HepG2 (cell line): Measurements from ENCODE around the gene ITCH. TPM values are rescaled to one million over a fixed set of nuclear protein-coding genes. Genes with fewer than 3 reads are reported as not detected.

Experiments
- CCAR2 ChIP-seq: fragments of 200-400 bp; formaldehyde crosslinking; optimal IDR thresholded peaks from 2 replicates; pipeline ENCODE3; 2018; ENCODE audit warnings: low read depth, mild to moderate bottlenecking, low read length, moderate library complexity
- CENPX ChIP-seq: sonication (generic); formaldehyde crosslinking; IDR thresholded peaks from 2 replicates; pipeline ENCODE4 v1.9.0; 2021; ENCODE audit warnings: mild to moderate bottlenecking, missing genetic modification reagents, moderate library complexity
- FLYWCH1 ChIP-seq: sonication (generic); formaldehyde crosslinking; IDR thresholded peaks from 2 replicates; pipeline ENCODE4 v1.8.1; 2023; ENCODE audit warnings: mild to moderate bottlenecking, missing genetic modification reagents
- IKZF5 ChIP-seq: IDR thresholded peaks from 2 replicates; pipeline ENCODE4 v1.6.1; 2018; ENCODE audit warnings: missing genetic modification reagents, mild to moderate bottlenecking, missing compliant biosample characterization
- MAZ ChIP-seq, 2 experiments: sonication (generic) in 1 of 2; formaldehyde crosslinking in 1 of 2; IDR thresholded peaks; 2 replicates each; pipeline versions ENCODE4 v1.5.0 to v1.6.1; 2012 to 2020; ENCODE audit warnings: low read depth in 2 of 2, mild to moderate bottlenecking in 2 of 2, borderline replicate concordance in 1 of 2, improper control_type of control experiment in 1 of 2, low read length in 1 of 2, missing genetic modification reagents in 1 of 2, moderate library complexity in 1 of 2
- RFX3 ChIP-seq: IDR thresholded peaks from 2 replicates; pipeline ENCODE4 v1.6.1; 2016; ENCODE audit warnings: missing biosample characterization, missing genetic modification reagents
- TMF1 ChIP-seq: sonication (generic); formaldehyde crosslinking; IDR thresholded peaks from 2 replicates; pipeline ENCODE4 v1.8.1; 2022; ENCODE audit warnings: low read depth, missing genetic modification reagents
- ZNF136 ChIP-seq: sonication (generic); formaldehyde crosslinking; IDR thresholded peaks from 2 replicates; pipeline ENCODE4 v1.8.1; 2022; ENCODE audit warnings: low read depth, mild to moderate bottlenecking, moderate library complexity, missing genetic modification reagents
- ZNF138 ChIP-seq: sonication (generic); formaldehyde crosslinking; IDR thresholded peaks from 2 replicates; pipeline ENCODE4 v1.5.0; 2020; ENCODE audit warnings: mild to moderate bottlenecking, low read depth, missing genetic modification reagents
- ZNF414 ChIP-seq: sonication (generic); formaldehyde crosslinking; IDR thresholded peaks from 2 replicates; pipeline ENCODE4 v1.5.0; 2020; ENCODE audit warnings: missing genetic modification reagents
- ZNF512B ChIP-seq: sonication (generic); formaldehyde crosslinking; IDR thresholded peaks from 2 replicates; pipeline ENCODE4 v1.5.1; 2020; ENCODE audit warnings: missing genetic modification reagents, mild to moderate bottlenecking, borderline replicate concordance
- ZZZ3 ChIP-seq: sonication (generic); formaldehyde crosslinking; IDR thresholded peaks from 2 replicates; pipeline ENCODE4 v1.4.0; 2020; ENCODE audit warnings: missing genetic modification reagents, mild to moderate bottlenecking, borderline replicate concordance
- polyA plus RNA-seq, 8 experiments: library from polyadenylated mRNA; depleted of rRNA in 3 of 8; stranded (reverse) in 7 of 8; unstranded in 1 of 8; fragments of >200 nt; fragmentation: Illumina TruSeq in 4 of 8; extraction: Trizol in 4 of 8; gene quantifications; 2 replicates each; pipeline versions ENCODE4 v1.2.1 to v1.2.3, GENCODE V29; 2011 to 2016; ENCODE audit warnings: low read depth in 4 of 8, missing spikeins in 1 of 8, mixed read lengths in 1 of 8; ENCODE audit not compliant: insufficient read depth in 1 of 8
- total RNA-seq, 5 experiments: library from RNA; depleted of rRNA; stranded (reverse); fragments of >200 nt; fragmentation: Illumina TruSeq; extraction: Trizol; gene quantifications; 2 replicates each; pipeline ENCODE4 v1.2.3, GENCODE V29; 2016; ENCODE audit warnings: low read depth in 1 of 5
- TF ChIP-seq, protein P1 (sequence below): sonication (generic); formaldehyde crosslinking; IDR thresholded peaks from 2 replicates; pipeline ENCODE4 v1.9.0; 2022; ENCODE audit warnings: low read depth, missing genetic modification reagents
- TF ChIP-seq, protein P2 (sequence below): sonication (generic); formaldehyde crosslinking; IDR thresholded peaks from 2 replicates; pipeline ENCODE4 v1.5.0; 2020; ENCODE audit warnings: missing genetic modification reagents
- TF ChIP-seq, protein P3 (sequence below): sonication (generic); formaldehyde crosslinking; IDR thresholded peaks from 2 replicates; pipeline ENCODE4 v1.4.0; 2020; ENCODE audit warnings: missing genetic modification reagents

Gene ITCH
- total and polyA plus RNA-seq, 2 of the 13 experiments (the other 11 are each of a cell fraction or from before 2014, with no cell fraction given): 20.5 to 112 TPM

DNA sequence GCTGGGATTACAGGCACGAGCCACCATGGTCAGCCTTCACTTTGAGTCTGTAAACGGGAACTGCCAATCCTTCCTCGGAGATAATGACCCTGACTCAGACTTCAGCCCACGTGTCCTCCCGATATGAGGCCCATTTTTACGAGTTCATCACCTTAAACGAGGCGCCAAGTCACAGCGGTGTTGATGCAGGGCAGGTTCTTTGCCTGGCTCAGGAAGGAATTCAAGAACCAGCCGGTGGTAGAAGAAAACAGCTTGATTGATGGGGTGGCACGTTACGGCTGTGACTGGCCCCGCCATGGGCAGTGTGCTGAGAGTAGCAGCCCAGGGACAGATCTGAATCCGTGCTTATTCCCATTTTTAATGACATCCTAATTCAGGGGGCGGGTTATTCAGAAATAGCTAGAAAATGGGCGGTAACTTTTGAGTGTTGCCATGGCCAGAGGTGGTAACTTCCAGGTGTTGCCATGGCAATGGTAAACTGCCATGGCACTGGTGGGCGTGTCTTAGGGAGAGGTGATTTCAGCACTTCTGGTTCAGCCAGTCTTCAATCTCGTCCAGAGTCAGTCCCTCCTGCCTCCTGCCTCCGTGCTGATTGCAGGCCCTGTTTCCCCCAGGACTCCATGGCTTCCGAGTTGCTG, 186.3 kb downstream of the ITCH start (continued):
- TF ChIP-seq ZNF136 (CRISPR knock-in tag): no peak
- TF ChIP-seq MAZ (IDR thresholded peaks at IDR 0.05; ENCODE audit: borderline replicate concordance, low read depth, low read length): no peak
- 0 out of 2 replicates have a peak, but pooled peaks have one; percentile 33 for TF ChIP-seq MAZ (CRISPR knock-in tag; IDR thresholded peaks at IDR 0.05; ENCODE audit: low read depth)
- TF ChIP-seq IKZF5 (CRISPR knock-in tag): no peak
- TF ChIP-seq FLYWCH1 (CRISPR knock-in tag): no peak
- TF ChIP-seq ZNF512B (CRISPR knock-in tag): 0 out of 2 replicates have a peak, but pooled peaks have one; percentile 22
- 0 out of 2 replicates have a peak, but pooled peaks have one; percentile 38 for TF ChIP-seq ZZZ3 (CRISPR knock-in tag)
- TF ChIP-seq, protein P1, sequence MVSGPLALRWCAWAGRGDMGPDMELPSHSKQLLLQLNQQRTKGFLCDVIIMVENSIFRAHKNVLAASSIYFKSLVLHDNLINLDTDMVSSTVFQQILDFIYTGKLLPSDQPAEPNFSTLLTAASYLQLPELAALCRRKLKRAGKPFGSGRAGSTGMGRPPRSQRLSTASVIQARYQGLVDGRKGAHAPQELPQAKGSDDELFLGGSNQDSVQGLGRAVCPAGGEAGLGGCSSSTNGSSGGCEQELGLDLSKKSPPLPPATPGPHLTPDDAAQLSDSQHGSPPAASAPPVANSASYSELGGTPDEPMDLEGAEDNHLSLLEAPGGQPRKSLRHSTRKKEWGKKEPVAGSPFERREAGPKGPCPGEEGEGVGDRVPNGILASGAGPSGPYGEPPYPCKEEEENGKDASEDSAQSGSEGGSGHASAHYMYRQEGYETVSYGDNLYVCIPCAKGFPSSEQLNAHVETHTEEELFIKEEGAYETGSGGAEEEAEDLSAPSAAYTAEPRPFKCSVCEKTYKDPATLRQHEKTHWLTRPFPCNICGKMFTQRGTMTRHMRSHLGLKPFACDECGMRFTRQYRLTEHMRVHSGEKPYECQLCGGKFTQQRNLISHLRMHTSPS (CRISPR knock-in tag): 0 out of 2 replicates have a peak, but pooled peaks have one; percentile 35
- no peak for TF ChIP-seq CCAR2
- peak; percentile 86 for TF ChIP-seq RFX3
- TF ChIP-seq ZNF414 (CRISPR knock-in tag): no peak
- peak; percentile 41; the same call in 1 of the 2 replicates for TF ChIP-seq ZNF138 (CRISPR knock-in tag)
- TF ChIP-seq TMF1 (CRISPR knock-in tag): no peak
- TF ChIP-seq CENPX: no peak
- TF ChIP-seq, protein P2, sequence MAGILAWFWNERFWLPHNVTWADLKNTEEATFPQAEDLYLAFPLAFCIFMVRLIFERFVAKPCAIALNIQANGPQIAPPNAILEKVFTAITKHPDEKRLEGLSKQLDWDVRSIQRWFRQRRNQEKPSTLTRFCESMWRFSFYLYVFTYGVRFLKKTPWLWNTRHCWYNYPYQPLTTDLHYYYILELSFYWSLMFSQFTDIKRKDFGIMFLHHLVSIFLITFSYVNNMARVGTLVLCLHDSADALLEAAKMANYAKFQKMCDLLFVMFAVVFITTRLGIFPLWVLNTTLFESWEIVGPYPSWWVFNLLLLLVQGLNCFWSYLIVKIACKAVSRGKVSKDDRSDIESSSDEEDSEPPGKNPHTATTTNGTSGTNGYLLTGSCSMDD: no peak
- TF ChIP-seq, protein P3, sequence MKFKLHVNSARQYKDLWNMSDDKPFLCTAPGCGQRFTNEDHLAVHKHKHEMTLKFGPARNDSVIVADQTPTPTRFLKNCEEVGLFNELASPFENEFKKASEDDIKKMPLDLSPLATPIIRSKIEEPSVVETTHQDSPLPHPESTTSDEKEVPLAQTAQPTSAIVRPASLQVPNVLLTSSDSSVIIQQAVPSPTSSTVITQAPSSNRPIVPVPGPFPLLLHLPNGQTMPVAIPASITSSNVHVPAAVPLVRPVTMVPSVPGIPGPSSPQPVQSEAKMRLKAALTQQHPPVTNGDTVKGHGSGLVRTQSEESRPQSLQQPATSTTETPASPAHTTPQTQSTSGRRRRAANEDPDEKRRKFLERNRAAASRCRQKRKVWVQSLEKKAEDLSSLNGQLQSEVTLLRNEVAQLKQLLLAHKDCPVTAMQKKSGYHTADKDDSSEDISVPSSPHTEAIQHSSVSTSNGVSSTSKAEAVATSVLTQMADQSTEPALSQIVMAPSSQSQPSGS (CRISPR knock-in tag): no peak
